Measurements from ENCODE around the gene ZSCAN5B.

GRCh38 chr19:56177564-56178243, 19.9 kb downstream of the ZSCAN5B start:
- TF ChIP-seq CTCF (IDR thresholded peaks at IDR 0.05) (no peak), POLR2A (IDR thresholded peaks at IDR 0.05) (no peak)
